OCI-LY7 (cell line): Measurements from ENCODE around the gene ANKRD34A. TPM values are rescaled to one million over a fixed set of nuclear protein-coding genes. Genes with fewer than 3 reads are reported as not detected.

Experiments used
- BruUV-seq: library from RNA; stranded (reverse); fragments of 400-500 nt; replicated peaks from 2 replicates; lab custom pipeline; 2021; lab: Mats Ljungman, UMichigan
- CTCF ChIA-PET: fragments of 300-600 bp; sonication (Branson Sonifier 250); formaldehyde crosslinking; loops from one replicate; lab custom pipeline; 2022; ENCODE audit warnings: antibody characterized with exemption; ENCODE audit not compliant: unreplicated experiment; lab: Charles Lee
- POLR2A ChIA-PET: fragments of 300-600 bp; sonication (Branson Sonifier 250); formaldehyde crosslinking; loops from one replicate; lab custom pipeline; 2022; ENCODE audit warnings: antibody characterized with exemption; lab: Charles Lee
- DNase-seq: peaks from one replicate; pipeline ENCODE4 v3.0.0-alpha.2; 2015; ENCODE audit warnings: low spot score
- H2AFZ ChIP-seq: fragments of 200-600 bp; sonication (generic), shearing (Covaris generic); 2 replicates; pipeline ENCODE4 v1.6.1; 2014; ENCODE audit warnings: mild to moderate bottlenecking, antibody characterized with exemption, low read length, moderate library complexity
- H3K27ac ChIP-seq: fragments of 200-600 bp; sonication (generic); 2 replicates; pipeline ENCODE4 v1.5.1; 2014; ENCODE audit warnings: mixed run types, low read depth, mild to moderate bottlenecking, moderate library complexity, low read length, inconsistent platforms; ENCODE audit not compliant: poor library complexity, severe bottlenecking
- H3K36me3 ChIP-seq: fragments of 200-600 bp; sonication (generic); 2 replicates; pipeline ENCODE4 v1.6.1; 2014; ENCODE audit warnings: mild to moderate bottlenecking, antibody characterized with exemption, low read length, moderate library complexity, mixed read lengths; ENCODE audit not compliant: insufficient read depth
- H3K4me1 ChIP-seq: fragments of 200-600 bp; sonication (generic); 2 replicates; pipeline ENCODE4 v1.5.1; 2014; ENCODE audit warnings: mild to moderate bottlenecking, low read length; ENCODE audit not compliant: insufficient read depth, poor library complexity, severe bottlenecking
- H3K4me2 ChIP-seq: fragments of 200-600 bp; sonication (generic); 2 replicates; pipeline ENCODE4 v1.6.1; 2014; ENCODE audit warnings: mild to moderate bottlenecking, low read length
- H3K4me3 ChIP-seq: fragments of 200-600 bp; sonication (generic); 2 replicates; pipeline ENCODE4 v1.5.1; 2014; ENCODE audit warnings: mild to moderate bottlenecking, low read depth, low read length; ENCODE audit not compliant: poor library complexity, severe bottlenecking
- H3K79me2 ChIP-seq: fragments of 200-600 bp; sonication (generic); 2 replicates; pipeline ENCODE4 v1.6.1; 2016; ENCODE audit warnings: low read depth, mild to moderate bottlenecking, low read length, moderate library complexity, mixed read lengths; ENCODE audit not compliant: insufficient read depth
- H3K9me2 ChIP-seq: fragments of 200-600 bp; sonication (generic); 2 replicates; pipeline ENCODE4 v1.6.1; 2016; ENCODE audit warnings: mild to moderate bottlenecking, low read length, mixed read lengths; ENCODE audit not compliant: insufficient read depth
- H3K9me3 ChIP-seq: fragments of 200-600 bp; sonication (generic); 2 replicates; pipeline ENCODE4 v1.6.1; 2014; ENCODE audit warnings: mild to moderate bottlenecking, mixed run types, low read length, mixed read lengths
- H4K20me1 ChIP-seq: fragments of 200-600 bp; sonication (generic); 2 replicates; pipeline ENCODE4 v1.6.1; 2014; ENCODE audit warnings: mild to moderate bottlenecking, antibody characterized with exemption, low read length, moderate library complexity, mixed read lengths; ENCODE audit not compliant: insufficient read depth
- CTCF ChIP-seq: fragments of 200-600 bp; sonication (generic); conservative IDR thresholded peaks from 2 replicates; pipeline ENCODE4 v1.5.1; 2014; ENCODE audit warnings: mild to moderate bottlenecking, antibody characterized with exemption, low read length, moderate library complexity, mixed read lengths
- EZH2phosphoT487 ChIP-seq: fragments of 200-600 bp; sonication (generic); IDR thresholded peaks from 2 replicates; pipeline ENCODE4 v1.6.1; 2018; ENCODE audit warnings: low read depth, borderline replicate concordance, mild to moderate bottlenecking, mixed run types, antibody characterized with exemption, low read length, moderate library complexity, mixed read lengths
- intact Hi-C: fragments of 100-400 bp; cut with micrococcal nuclease; formaldehyde crosslinking; loops from one replicate; pipeline ENCODE4 v1.10.0; 2022; ENCODE audit not compliant: unreplicated experiment
- total RNA-seq, 2 experiments: library from RNA; depleted of rRNA in 1 of 2; stranded (reverse); fragments of >200 nt in 1 of 2; shearing (Covaris generic) in 1 of 2; gene quantifications; 2 replicates each; pipeline ENCODE4 v1.2.3, GENCODE V29; 2014 to 2022

Gene ANKRD34A
- total RNA-seq, 2 experiments from 2014 or later = 1.9 to 4.8 TPM

DNA sequence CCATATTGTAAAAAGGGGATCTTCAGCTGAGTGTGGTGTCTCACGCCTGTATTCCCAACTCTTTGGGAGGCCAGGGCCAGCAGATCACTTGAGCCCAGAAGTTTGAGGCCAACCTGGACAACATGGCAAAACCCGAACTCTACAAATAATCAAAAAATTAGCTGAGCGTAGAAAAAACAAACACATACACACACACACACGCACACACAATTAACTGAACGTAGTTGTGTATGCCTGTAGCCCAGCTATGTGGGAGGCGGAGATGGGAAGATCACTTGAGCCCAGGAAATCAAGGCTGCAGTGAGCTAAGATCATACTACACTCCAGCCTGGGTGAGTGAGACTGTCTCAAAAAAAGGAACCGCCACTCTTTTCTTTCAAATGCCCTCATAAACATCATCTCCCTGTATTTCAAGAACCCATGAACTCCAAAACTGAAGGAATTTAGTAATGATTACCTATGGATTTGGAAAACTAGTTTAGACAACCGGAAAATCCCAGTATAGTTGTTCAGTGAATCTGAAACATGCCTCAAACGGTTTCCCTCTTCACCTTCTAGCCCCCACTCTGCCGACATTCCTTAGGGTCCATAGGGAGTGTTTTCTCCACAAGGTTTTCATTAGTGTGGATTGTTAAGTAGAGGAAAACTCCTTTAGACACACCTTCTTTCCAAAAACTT lies 27.5 kb upstream of the ANKRD34A start:
- H3K4me3 ChIP-seq = no peak overlapping the region
- H3K27ac ChIP-seq = no peak overlapping the region
- peaks cover 35% of the 10 kb centered on the region for H3K4me1 ChIP-seq
- TF ChIP-seq CTCF = no peak
- H3K79me2 ChIP-seq = peaks cover 25% of the 10 kb centered on the region; the same call in 1 of the 2 replicates
- H3K36me3 ChIP-seq = peaks cover 43% of the 10 kb centered on the region
- intact Hi-C loops = no loop called here
- H4K20me1 ChIP-seq = no peaks in the 10 kb centered on the region
- H3K4me2 ChIP-seq = no peak overlapping the region
- POLR2A ChIA-PET = interaction anchor here (0.6 to 8.3 kb wide), 5 partner anchors 8 to 46 kb away, joined by 3 to 67 read pairs (median 4); partner anchors contain the start of gene LIX1L
- H2AFZ ChIP-seq = no peak overlapping the region
- H3K9me3 ChIP-seq = no peaks in the 10 kb centered on the region
- CTCF ChIA-PET = no interaction called here
- H3K9me2 ChIP-seq = no peaks in the 10 kb centered on the region
- BruUV-seq = no TSS peak
- no peak for DNase-seq

DNA sequence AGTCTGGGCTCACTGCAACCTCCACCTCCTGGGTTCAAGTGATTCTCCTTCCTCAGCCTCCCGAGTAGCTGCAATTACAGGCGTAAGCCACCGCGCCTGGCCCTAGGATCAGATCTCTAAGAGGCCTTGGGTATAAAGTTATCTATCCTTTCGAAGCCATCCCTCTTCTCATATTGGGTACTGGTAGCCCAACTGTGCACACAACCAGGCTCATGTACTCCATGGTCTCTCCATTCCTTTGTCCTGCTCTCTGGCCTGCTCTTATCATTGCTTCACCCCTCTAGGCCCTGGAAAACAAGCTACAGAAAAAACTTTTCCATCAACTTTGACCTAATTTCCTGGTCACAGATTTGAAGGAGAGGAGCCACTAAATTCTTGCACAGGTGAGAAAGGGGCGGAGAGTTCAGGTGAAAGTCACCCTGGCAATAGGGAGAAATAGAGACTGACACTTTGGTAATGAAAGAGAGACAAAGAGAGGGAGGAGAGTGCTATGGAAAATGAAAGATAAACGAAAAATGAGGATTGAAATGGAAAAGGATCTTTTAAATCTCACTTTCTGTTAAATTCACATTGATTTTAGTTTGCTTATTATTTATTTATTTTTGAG lies 26.0 kb upstream of the ANKRD34A start:
- H3K79me2 ChIP-seq = peaks cover 10% of the 10 kb centered on the region; the same call in 1 of the 2 replicates
- H3K4me2 ChIP-seq = no peak overlapping the region
- no peak overlapping the region for H3K27ac ChIP-seq
- no peak for DNase-seq
- H3K9me2 ChIP-seq = no peaks in the 10 kb centered on the region
- H3K4me1 ChIP-seq = peaks cover 36% of the 10 kb centered on the region
- no peaks in the 10 kb centered on the region for H3K9me3 ChIP-seq
- intact Hi-C loops = no loop called here
- no TSS peak for BruUV-seq
- no peak overlapping the region for H2AFZ ChIP-seq
- CTCF ChIA-PET = no interaction called here
- POLR2A ChIA-PET = interaction anchor here (0.5 to 8.3 kb wide), 4 partner anchors 8 to 42 kb away, joined by 4 to 67 read pairs (median 6); no protein-coding TSS in a partner anchor
- no peak overlapping the region for H3K4me3 ChIP-seq
- no peaks in the 10 kb centered on the region for H4K20me1 ChIP-seq
- H3K36me3 ChIP-seq = peaks cover 37% of the 10 kb centered on the region
- no peak for TF ChIP-seq CTCF
- TF ChIP-seq EZH2phosphoT487 = no peak

GRCh38 chr1:145988773-145989172 lies 24.4 kb upstream of the ANKRD34A start:
- no peaks in the 10 kb centered on the region for H4K20me1 ChIP-seq
- peaks cover 38% of the 10 kb centered on the region for H3K4me1 ChIP-seq
- H3K9me2 ChIP-seq = no peaks in the 10 kb centered on the region
- peaks cover 21% of the 10 kb centered on the region for H3K36me3 ChIP-seq
- TF ChIP-seq CTCF (no peak), EZH2phosphoT487 (no peak)
- H2AFZ ChIP-seq = peak overlapping the region; percentile 67; the same call in 1 of the 2 replicates
- ChIA-PET CTCF (no interaction called here), POLR2A (interaction anchor here (0.7 to 1.9 kb wide), 3 partner anchors 9 to 61 kb away, joined by 3 to 19 read pairs (median 4); partner anchors contain the start of gene RBM8A)
- intact Hi-C loops = no loop called here
- no peak overlapping the region for H3K4me3 ChIP-seq
- no peaks in the 10 kb centered on the region for H3K9me3 ChIP-seq
- H3K4me2 ChIP-seq = peak overlapping the region; percentile 16; the same call in 1 of the 2 replicates
- no peaks in the 10 kb centered on the region for H3K79me2 ChIP-seq
- no peak overlapping the region for H3K27ac ChIP-seq
- BruUV-seq = no TSS peak
- DNase-seq = no peak
